H1 (cell line): ENCODE measurements around the gene GALNT7. TPM values are rescaled to one million over a fixed set of nuclear protein-coding genes. Genes with fewer than 3 reads are reported as not detected.

Experiments used
- CBX8 ChIP-seq: fragments of 300-800, 300-1000 bp; sonication (generic); IDR thresholded peaks from 2 replicates; pipeline ENCODE4 v1.7.1; 2016; ENCODE audit warnings: low read depth, low read length, borderline replicate concordance
- CHD7 ChIP-seq: fragments of 300-600 bp; sonication (generic); IDR thresholded peaks from 2 replicates; pipeline ENCODE4 v1.7.1; 2012; ENCODE audit warnings: low read length, moderate library complexity, mild to moderate bottlenecking, inconsistent platforms; ENCODE audit not compliant: insufficient replicate concordance
- E2F6 ChIP-seq: IDR thresholded peaks from 2 replicates; pipeline ENCODE4 v1.6.1; 2012; ENCODE audit warnings: inconsistent platforms
- KDM5A ChIP-seq: fragments of 200-600 bp; IDR thresholded peaks from 2 replicates; pipeline ENCODE4 v1.7.1; 2012; ENCODE audit warnings: mild to moderate bottlenecking, low read length, inconsistent platforms, mixed read lengths
- MAFK ChIP-seq: IDR thresholded peaks from 2 replicates; pipeline ENCODE4 v1.6.1; 2012; ENCODE audit warnings: low read depth, mild to moderate bottlenecking, improper control_type of control experiment, low read length
- RBBP5 ChIP-seq: IDR thresholded peaks from 2 replicates; pipeline ENCODE4 v1.7.1; 2012; ENCODE audit warnings: low read depth, mild to moderate bottlenecking, inconsistent platforms, low read length, moderate library complexity, borderline replicate concordance
- SIN3A ChIP-seq, 2 experiments: IDR thresholded peaks in 1 of 2; conservative IDR thresholded peaks in 1 of 2; 2 replicates each; pipeline ENCODE4 v1.6.1; 2011 to 2012; ENCODE audit warnings: low read length in 2 of 2, improper control_type of control experiment in 1 of 2, low read depth in 1 of 2, mild to moderate bottlenecking in 1 of 2
- ZNF274 ChIP-seq: IDR thresholded peaks from 2 replicates; pipeline ENCODE4 v1.7.0; 2012; ENCODE audit warnings: low read length, borderline replicate concordance; ENCODE audit errors: extremely low read depth
- polyA plus RNA-seq, 7 experiments: library from polyadenylated mRNA; depleted of rRNA in 3 of 7; stranded (reverse) in 5 of 7; unstranded in 2 of 7; fragments of >200 nt in 5 of 7; fragments of 200-250 nt in 2 of 7; gene quantifications; 1 replicate in 5 of 7; 2 replicates in 1 of 7; 4 replicates in 1 of 7; pipeline versions ENCODE4 v1.2.1 to v1.2.3, GENCODE V29; 2011 to 2013; ENCODE audit warnings: missing spikeins in 2 of 7, mixed read lengths in 2 of 7
- total RNA-seq: library from RNA; stranded (reverse); fragmentation: NEBNext Ultra II Directional; extraction: Animal tissue kit (Norgen Biotek cat#: 25700); gene quantifications from 2 replicates; pipeline ENCODE4 v1.2.1, GENCODE V29; 2021

Gene GALNT7
- total and polyA plus RNA-seq, 2 of the 8 experiments (the other 6 are each of a cell fraction or from before 2014, with no cell fraction given) = 22.4 to 85.5 TPM

- no peak for TF ChIP-seq CHD7
- TF ChIP-seq CBX8 = no peak
- no peak for TF ChIP-seq ZNF274
- no peak; the same call in 1 of the 2 replicates for TF ChIP-seq RBBP5
- TF ChIP-seq SIN3A (conservative IDR thresholded peaks at IDR 0.05 in 1 of 2, IDR thresholded peaks at IDR 0.05 in 1 of 2; ENCODE audit: low read depth in 1 of 2, low read length in 2 of 2) = peak; percentile 95 to 97; a peak in 3 of 4 replicates
- no peak for TF ChIP-seq E2F6
- no peak for TF ChIP-seq MAFK
- TF ChIP-seq KDM5A = no peak
Measured at GRCh38 chr4:173370477-173371291, 202.1 kb downstream of the GALNT7 start, which contains the start of gene SAP30 (continued).
